Neural progenitor cell (in vitro differentiated cells): ENCODE data around the gene OPCML. TPM values are rescaled to one million over a fixed set of nuclear protein-coding genes. Genes with fewer than 3 reads are reported as not detected.

ENCODE experiments used
- DNase-seq: peaks from one replicate; pipeline ENCODE4 v3.0.0-alpha.2; 2016; ENCODE audit warnings: low spot score
- H2AFZ ChIP-seq: fragments of 200-600 bp; sonication (generic); replicated peaks from 2 replicates; pipeline ENCODE4 v1.6.1; 2016; ENCODE audit warnings: antibody characterized with exemption
- H3F3A ChIP-seq: fragments of 200-600 bp; sonication (generic); 2 replicates; pipeline ENCODE4 v1.6.1; 2016; ENCODE audit warnings: antibody characterized with exemption, low read depth
- H3K27ac ChIP-seq: fragments of 200-600 bp; sonication (generic); 2 replicates; pipeline ENCODE4 v1.5.1; 2016; ENCODE audit warnings: mild to moderate bottlenecking
- H3K27me3 ChIP-seq: fragments of 200-600 bp; sonication (generic); 2 replicates; pipeline ENCODE4 v1.6.1; 2016; ENCODE audit warnings: mild to moderate bottlenecking, moderate library complexity
- H3K36me3 ChIP-seq: fragments of 200-600 bp; sonication (generic); 2 replicates; pipeline ENCODE4 v1.5.1; 2016
- H3K4me1 ChIP-seq: fragments of 200-600 bp; sonication (generic); 2 replicates; pipeline ENCODE4 v1.6.1; 2016; ENCODE audit warnings: mixed run types
- H3K4me2 ChIP-seq: fragments of 200-600 bp; sonication (generic); 2 replicates; pipeline ENCODE4 v1.6.1; 2016
- H3K4me3 ChIP-seq: fragments of 200-600 bp; sonication (generic); 2 replicates; pipeline ENCODE4 v1.5.1; 2016
- H3K79me2 ChIP-seq: fragments of 200-600 bp; sonication (generic); 2 replicates; pipeline ENCODE4 v1.6.1; 2016; ENCODE audit warnings: low read depth
- H3K9ac ChIP-seq: fragments of 200-600 bp; sonication (generic); 2 replicates; pipeline ENCODE4 v1.6.1; 2016
- H3K9me3 ChIP-seq: fragments of 200-600 bp; sonication (generic); 2 replicates; pipeline ENCODE4 v1.5.1; 2016; ENCODE audit warnings: low read depth
- H4K20me1 ChIP-seq: fragments of 200-600 bp; sonication (generic); 2 replicates; pipeline ENCODE4 v1.6.1; 2016; ENCODE audit warnings: low read depth
- H3K27ac Mint-ChIP-seq: 3 replicates; pipeline ENCODE4 v1.8.0; 2021; ENCODE audit warnings: mixed read lengths
- H3K27me3 Mint-ChIP-seq: 2 replicates; pipeline ENCODE4 v1.8.0; 2022; ENCODE audit warnings: low read depth, mild to moderate bottlenecking, inconsistent platforms, moderate library complexity, mixed read lengths; ENCODE audit not compliant: insufficient read depth
- H3K36me3 Mint-ChIP-seq: 3 replicates; pipeline ENCODE4 v1.8.0; 2021; ENCODE audit warnings: mixed read lengths
- H3K4me1 Mint-ChIP-seq: 3 replicates; pipeline ENCODE4 v1.8.0; 2021; ENCODE audit warnings: mixed read lengths
- H3K4me3 Mint-ChIP-seq: 3 replicates; pipeline ENCODE4 v1.8.0; 2021; ENCODE audit warnings: mild to moderate bottlenecking, moderate library complexity, mixed read lengths
- H3K9me3 Mint-ChIP-seq: 3 replicates; pipeline ENCODE4 v1.8.0; 2020; ENCODE audit warnings: mixed read lengths
- EZH2 ChIP-seq: fragments of 200-600 bp; sonication (generic); IDR thresholded peaks from 2 replicates; pipeline ENCODE4 v1.6.1; 2017; ENCODE audit warnings: antibody characterized with exemption, mild to moderate bottlenecking, moderate library complexity
- EZH2phosphoT487 ChIP-seq: fragments of 200-600 bp; sonication (generic); IDR thresholded peaks from 2 replicates; pipeline ENCODE4 v1.6.1; 2017; ENCODE audit warnings: antibody characterized with exemption
- total RNA-seq: library from RNA; depleted of rRNA; stranded (reverse); fragments of >200 nt; gene quantifications from 2 replicates; pipeline ENCODE4 v1.2.3, GENCODE V29; 2015; ENCODE audit warnings: low replicate concordance
- TF ChIP-seq, protein P1 (sequence below): fragments of 200-600 bp; sonication (generic); IDR thresholded peaks from 2 replicates; pipeline ENCODE4 v1.5.1; 2017; ENCODE audit warnings: antibody characterized with exemption, mild to moderate bottlenecking

Gene OPCML
- total RNA-seq, 1 donor from 2014 or later: 0.02 TPM

DNA sequence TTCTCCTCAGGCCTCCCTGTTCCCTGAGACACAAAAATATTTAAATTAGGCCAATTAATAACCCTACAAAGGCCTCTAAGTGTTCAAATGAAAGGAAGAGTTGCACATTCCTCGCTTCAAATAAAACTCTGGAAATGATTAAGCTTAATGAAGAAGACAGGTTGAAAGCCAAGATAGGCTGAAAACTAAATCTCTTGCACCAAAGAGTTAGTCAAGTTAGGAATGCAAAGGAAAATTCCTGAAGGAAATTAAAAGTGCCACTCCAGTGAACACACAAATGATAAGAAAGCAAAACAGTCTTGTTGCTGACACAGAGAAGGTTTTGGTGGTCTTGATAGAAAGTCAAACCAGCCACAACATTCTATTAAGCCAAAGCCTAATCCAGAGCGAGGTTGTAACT, 574.4 kb downstream of the OPCML start:
- Mint-ChIP-seq H3K4me1 (peaks cover 10% of the 10 kb centered on the region), H3K36me3 (no peaks in the 10 kb centered on the region), H3K27ac (no peak overlapping the region), H3K27me3 (peaks cover 5% of the 10 kb centered on the region), H3K4me3 (no peak overlapping the region), H3K9me3 (no peaks in the 10 kb centered on the region)
- no peak overlapping the region for H3K4me2 ChIP-seq
- H3K36me3 ChIP-seq: no peaks in the 10 kb centered on the region
- no peaks in the 10 kb centered on the region for H3K79me2 ChIP-seq
- no peak overlapping the region for H2AFZ ChIP-seq
- no peak overlapping the region for H3K27ac ChIP-seq
- TF ChIP-seq EZH2phosphoT487 (no peak), EZH2 (no peak)
- TF ChIP-seq, protein P1, sequence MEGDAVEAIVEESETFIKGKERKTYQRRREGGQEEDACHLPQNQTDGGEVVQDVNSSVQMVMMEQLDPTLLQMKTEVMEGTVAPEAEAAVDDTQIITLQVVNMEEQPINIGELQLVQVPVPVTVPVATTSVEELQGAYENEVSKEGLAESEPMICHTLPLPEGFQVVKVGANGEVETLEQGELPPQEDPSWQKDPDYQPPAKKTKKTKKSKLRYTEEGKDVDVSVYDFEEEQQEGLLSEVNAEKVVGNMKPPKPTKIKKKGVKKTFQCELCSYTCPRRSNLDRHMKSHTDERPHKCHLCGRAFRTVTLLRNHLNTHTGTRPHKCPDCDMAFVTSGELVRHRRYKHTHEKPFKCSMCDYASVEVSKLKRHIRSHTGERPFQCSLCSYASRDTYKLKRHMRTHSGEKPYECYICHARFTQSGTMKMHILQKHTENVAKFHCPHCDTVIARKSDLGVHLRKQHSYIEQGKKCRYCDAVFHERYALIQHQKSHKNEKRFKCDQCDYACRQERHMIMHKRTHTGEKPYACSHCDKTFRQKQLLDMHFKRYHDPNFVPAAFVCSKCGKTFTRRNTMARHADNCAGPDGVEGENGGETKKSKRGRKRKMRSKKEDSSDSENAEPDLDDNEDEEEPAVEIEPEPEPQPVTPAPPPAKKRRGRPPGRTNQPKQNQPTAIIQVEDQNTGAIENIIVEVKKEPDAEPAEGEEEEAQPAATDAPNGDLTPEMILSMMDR: no peak
- H3F3A ChIP-seq: no peaks in the 10 kb centered on the region
- no peak overlapping the region for H3K4me3 ChIP-seq
- H3K9ac ChIP-seq: no peak overlapping the region
- H3K27me3 ChIP-seq: no peaks in the 10 kb centered on the region
- H4K20me1 ChIP-seq: no peaks in the 10 kb centered on the region
- no peaks in the 10 kb centered on the region for H3K9me3 ChIP-seq
- no peak for DNase-seq
- H3K4me1 ChIP-seq: peaks cover 5% of the 10 kb centered on the region

DNA sequence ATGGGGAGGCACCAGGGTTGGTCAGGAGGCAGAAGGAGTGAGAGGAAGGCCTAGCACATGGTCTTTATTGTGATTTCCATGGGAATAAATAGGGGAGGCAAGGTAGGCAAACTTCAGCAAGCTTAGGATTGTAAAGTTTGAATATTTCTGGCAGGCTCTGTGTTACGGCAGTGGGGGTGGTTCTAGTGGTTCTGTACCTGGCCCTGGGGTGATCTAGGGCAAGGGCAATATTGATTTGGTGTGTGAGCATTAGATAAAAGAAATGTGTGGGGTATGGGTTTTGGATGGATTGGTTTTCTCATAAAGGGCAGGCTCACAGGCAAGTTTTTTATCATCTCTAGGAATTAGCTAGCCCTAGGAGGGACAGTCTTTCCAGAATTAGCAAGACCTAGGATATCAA, 584.0 kb downstream of the OPCML start:
- Histone ChIP-seq H3K9me3 (no peaks in the 10 kb centered on the region), H2AFZ (no peak overlapping the region), H3K4me3 (no peak overlapping the region), H3K9ac (no peak overlapping the region), H3K79me2 (no peaks in the 10 kb centered on the region), H3F3A (peaks cover 2% of the 10 kb centered on the region), H3K4me2 (no peak overlapping the region), H3K27me3 (peaks cover 36% of the 10 kb centered on the region), H3K27ac (no peak overlapping the region), H3K36me3 (no peaks in the 10 kb centered on the region), H4K20me1 (no peaks in the 10 kb centered on the region), H3K4me1 (peaks cover 7% of the 10 kb centered on the region)
- Mint-ChIP-seq H3K4me3 (no peak overlapping the region), H3K27me3 (peaks cover 4% of the 10 kb centered on the region), H3K36me3 (no peaks in the 10 kb centered on the region), H3K4me1 (peaks cover 7% of the 10 kb centered on the region), H3K27ac (no peak overlapping the region), H3K9me3 (no peaks in the 10 kb centered on the region)
- no peak for DNase-seq
- no peak for TF ChIP-seq EZH2phosphoT487
- TF ChIP-seq, protein P1: no peak
- no peak for TF ChIP-seq EZH2

DNA sequence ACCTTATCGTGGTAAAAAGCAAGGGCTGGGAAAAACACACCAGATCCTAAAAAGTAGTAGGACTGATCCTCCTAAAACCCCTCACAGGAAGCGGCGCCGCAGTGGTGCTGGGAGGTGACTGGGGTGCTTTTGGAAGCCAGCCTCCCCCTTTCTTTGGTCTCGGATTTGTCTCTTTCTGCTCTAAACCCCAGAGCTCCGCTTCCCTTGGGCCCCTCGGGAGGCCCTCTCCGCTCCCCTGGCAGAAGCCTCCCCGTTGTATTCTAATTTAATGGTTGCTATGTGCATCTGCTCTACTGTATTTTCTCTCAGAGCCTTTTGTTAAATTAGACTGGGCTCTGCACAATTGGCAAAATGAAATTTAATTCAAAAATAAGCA, 587.7 kb downstream of the OPCML start:
- Mint-ChIP-seq H3K9me3 (no peaks in the 10 kb centered on the region), H3K27me3 (peaks cover 14% of the 10 kb centered on the region), H3K27ac (no peak overlapping the region), H3K4me1 (peaks cover 24% of the 10 kb centered on the region), H3K36me3 (no peaks in the 10 kb centered on the region), H3K4me3 (peak overlapping the region; percentile 86)
- TF ChIP-seq EZH2 (peak; percentile 28), EZH2phosphoT487 (no peak)
- DNase-seq: peak; percentile 47
- peak overlapping the region; percentile 74 for H3K4me3 ChIP-seq
- peak overlapping the region; percentile 91 for H2AFZ ChIP-seq
- H3K4me2 ChIP-seq: peak overlapping the region; percentile 100
- peaks cover 3% of the 10 kb centered on the region for H4K20me1 ChIP-seq
- H3K9me3 ChIP-seq: no peaks in the 10 kb centered on the region
- H3K4me1 ChIP-seq: peaks cover 10% of the 10 kb centered on the region
- no peak overlapping the region for H3K9ac ChIP-seq
- peaks cover 4% of the 10 kb centered on the region for H3F3A ChIP-seq
- no peaks in the 10 kb centered on the region for H3K36me3 ChIP-seq
- no peaks in the 10 kb centered on the region for H3K79me2 ChIP-seq
- H3K27me3 ChIP-seq: peaks cover 56% of the 10 kb centered on the region
- no peak overlapping the region for H3K27ac ChIP-seq

DNA sequence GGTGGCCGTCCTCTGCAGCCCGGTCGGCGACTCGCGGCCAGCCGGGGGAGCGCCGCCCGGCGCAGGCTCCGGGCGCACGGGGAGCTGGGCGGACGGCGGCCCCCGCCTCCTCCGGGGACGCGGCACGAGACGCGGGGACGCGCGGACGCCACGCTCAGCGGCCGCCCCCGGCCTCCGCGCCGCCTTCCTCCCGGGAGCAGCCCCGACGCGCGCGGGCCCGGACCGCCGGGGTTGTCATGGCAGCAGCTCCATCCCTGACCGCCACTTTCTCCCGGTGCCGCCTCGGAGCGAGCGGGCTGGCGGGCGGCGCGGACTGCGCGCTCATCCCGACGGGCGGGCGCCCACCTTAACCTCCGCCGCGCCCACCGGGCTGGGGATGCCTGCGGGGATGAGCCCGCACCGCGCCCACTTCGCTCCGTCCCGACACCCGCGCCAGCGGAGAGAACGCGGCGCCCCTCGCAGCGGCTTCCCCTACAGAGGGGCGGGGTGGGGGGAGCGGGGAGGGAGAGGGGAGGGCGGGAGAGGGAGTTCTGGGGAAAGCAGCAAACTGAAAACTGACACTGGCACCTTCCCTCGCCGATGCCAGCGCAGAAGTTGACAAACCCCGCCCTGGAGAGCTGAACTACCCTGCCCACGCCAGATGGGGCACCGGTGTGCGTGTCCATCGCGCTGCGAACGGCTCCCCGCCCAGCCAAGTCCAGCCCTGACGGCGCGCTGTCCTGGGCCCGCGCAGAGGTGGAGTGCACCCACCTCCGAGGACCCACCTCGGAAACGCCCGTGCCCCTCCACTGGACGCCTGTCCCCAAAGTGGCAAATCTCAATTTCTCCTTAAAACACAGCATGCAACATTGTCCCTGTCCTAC, 588.4 kb downstream of the OPCML start:
- Histone ChIP-seq H3K79me2 (no peaks in the 10 kb centered on the region), H3K4me1 (peaks cover 10% of the 10 kb centered on the region), H3K4me3 (peak overlapping the region; percentile 74), H3K4me2 (peak overlapping the region; percentile 100), H3K27me3 (peaks cover 52% of the 10 kb centered on the region), H3K9ac (no peak overlapping the region), H4K20me1 (peaks cover 3% of the 10 kb centered on the region), H2AFZ (peak overlapping the region; percentile 91), H3K9me3 (no peaks in the 10 kb centered on the region), H3F3A (peaks cover 4% of the 10 kb centered on the region), H3K27ac (no peak overlapping the region), H3K36me3 (no peaks in the 10 kb centered on the region)
- H3K27ac Mint-ChIP-seq: no peak overlapping the region
- no peaks in the 10 kb centered on the region for H3K36me3 Mint-ChIP-seq
- peaks cover 14% of the 10 kb centered on the region for H3K27me3 Mint-ChIP-seq
- peaks cover 24% of the 10 kb centered on the region for H3K4me1 Mint-ChIP-seq
- TF ChIP-seq, protein P1: peak; percentile 6
- TF ChIP-seq EZH2 (no peak), EZH2phosphoT487 (no peak)
- no peaks in the 10 kb centered on the region for H3K9me3 Mint-ChIP-seq
- H3K4me3 Mint-ChIP-seq: peak overlapping the region; percentile 92
- peak; percentile 72 for DNase-seq
